Activated effector memory CD4-positive, alpha-beta T cell treated with Interleukin-2 at 50 U/mL for 16 hours (primary cell): ENCODE data around the gene CST5.
"Not testable (repeated sequence)": the region's sequence is repeated elsewhere in the genome, so short reads cannot be mapped to it uniquely, and the experiment has no call there.

Experiments used
- DNase-seq: peaks from one replicate; pipeline ENCODE4 v3.0.0-alpha.2; 2020

CST5 gene

DNA sequence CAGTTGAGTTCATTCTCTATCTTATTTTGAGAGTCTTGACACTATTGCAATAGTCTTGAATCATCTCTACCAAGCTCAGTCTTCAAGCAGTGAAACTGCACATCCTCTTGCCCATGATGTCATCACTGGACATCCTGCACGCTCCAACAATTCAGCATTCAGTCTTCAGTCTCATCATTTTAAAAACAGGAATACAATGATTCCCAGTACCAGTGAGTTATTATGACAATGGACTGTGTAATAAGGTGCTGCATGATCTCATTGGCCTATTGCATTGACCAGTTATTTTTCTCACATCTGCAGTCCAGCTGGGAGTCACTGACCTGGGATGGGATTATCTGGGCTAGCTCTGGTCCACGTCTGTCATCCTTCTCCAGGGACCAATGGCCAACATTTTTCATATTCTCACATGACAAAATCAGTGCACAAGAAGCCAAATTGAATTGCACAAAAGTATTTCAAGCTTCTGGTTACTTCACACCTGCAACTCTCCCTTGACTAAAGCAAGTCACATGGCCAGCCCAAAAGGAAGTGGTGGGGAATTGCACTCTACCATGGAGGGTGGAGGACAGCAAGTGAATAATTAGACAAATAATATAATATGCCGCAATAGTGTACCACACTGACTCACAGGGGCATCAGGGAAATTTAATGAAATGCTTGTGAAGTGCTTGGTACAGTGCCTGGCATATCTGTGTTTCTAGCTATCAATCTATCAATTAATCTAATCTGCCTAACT is 46.6 kb downstream of the CST5 start:
- no peak for DNase-seq

DNA sequence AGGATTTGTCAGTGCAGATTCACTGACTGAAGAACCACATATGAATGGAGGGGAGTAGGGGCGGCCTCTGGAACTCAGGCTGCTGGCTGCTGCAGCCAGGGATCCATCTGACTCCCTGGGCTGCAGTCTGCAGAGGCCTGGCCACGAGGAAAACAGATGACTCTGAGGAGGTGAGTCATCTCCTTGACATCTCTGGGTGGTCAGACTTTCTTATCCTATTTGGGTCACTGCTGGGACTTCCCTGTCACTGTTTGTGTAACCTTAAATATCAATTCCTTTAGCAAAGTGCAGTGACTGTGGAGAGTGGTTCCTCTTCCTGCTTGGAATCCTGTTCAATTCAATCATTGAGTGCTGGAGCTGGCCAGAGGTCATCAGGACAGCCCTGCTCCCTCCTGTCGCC is 47.6 kb downstream of the CST5 start:
- DNase-seq = not testable (repeated sequence)

DNA sequence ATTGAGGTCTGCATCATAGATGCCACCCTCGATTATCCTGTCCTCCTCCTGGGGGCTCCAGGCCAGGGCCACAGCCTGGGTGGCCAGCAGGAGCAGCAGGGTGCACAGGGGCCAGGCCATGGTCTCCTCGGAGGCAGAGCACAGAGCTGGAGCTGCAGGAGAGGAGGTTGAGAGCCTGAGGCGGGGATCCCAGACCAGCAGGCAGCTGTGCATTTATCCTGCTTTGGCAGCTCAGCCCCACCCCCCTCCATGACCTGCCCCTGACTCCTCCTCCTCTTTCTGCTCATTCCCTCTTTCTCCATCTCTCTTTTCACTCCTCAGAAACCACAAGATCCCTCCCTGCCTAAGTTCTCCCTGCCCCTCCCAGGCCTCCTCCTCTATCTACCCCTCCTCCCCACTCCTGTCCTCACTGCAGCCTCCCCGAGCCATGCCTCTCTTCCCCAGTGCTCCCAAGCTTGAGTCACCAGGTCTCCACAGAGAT is 53.0 kb downstream of the CST5 start, which contains the start of gene CST2:
Gene CST2 (minus strand): TSS at position 189 of the 481 bp plus-strand sequence. CDS start 69 bp downstream, at position 120.
- no peak for DNase-seq
